HG03378 (cell line): ENCODE results near the gene ATF7IP2.
"Not testable (repeated sequence)": the region's sequence is repeated elsewhere in the genome, so short reads cannot be mapped to it uniquely, and the experiment has no call there.

Experiments
- ATAC-seq: cut with Tn5 transposase; IDR thresholded peaks from one replicate; pipeline ENCODE4 v1.9.1; 2021; ENCODE audit warnings: mild to moderate bottlenecking, moderate library complexity; ENCODE audit not compliant: unreplicated experiment

The ATF7IP2 gene

DNA sequence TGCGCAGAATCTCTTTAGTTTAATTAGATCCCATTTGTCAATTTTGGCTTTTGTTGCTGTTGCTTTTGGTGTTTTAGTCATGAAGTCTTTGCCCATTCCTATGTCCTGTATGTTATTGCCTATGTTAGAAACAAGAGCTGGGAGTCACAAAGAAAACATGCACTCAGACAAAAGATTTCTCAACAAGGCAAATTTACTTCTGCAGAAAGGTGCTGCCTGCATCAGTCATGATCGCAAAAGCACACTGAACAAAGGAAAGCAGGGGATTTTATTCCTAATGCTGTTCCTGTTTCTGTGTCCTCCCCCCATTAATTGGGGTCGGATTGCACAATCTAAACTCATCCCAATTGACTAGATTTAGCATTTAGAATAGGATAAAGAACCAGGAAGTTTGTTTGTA, 55.9 kb downstream of the ATF7IP2 start:
- ATAC-seq: no peak

DNA sequence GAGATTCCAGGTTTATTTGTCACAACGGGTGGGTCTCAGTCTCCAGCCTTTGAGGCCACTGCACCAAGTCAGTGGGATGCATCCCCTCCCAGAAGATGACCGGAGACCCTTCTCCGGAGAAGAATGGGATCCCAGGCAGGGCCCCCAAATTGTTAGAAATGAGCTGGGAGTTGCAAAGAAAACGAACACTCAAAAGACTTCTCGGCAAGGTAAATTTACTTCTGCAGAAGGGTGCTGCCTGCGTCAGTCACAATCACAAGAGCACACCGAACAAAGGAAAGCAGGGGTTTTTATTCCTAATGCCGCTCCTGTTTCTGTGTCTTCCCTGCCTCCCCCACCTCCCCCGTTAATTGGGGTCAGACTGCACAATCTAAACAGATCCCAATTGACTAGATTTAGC, 61.4 kb downstream of the ATF7IP2 start:
- ATAC-seq: no peak

DNA sequence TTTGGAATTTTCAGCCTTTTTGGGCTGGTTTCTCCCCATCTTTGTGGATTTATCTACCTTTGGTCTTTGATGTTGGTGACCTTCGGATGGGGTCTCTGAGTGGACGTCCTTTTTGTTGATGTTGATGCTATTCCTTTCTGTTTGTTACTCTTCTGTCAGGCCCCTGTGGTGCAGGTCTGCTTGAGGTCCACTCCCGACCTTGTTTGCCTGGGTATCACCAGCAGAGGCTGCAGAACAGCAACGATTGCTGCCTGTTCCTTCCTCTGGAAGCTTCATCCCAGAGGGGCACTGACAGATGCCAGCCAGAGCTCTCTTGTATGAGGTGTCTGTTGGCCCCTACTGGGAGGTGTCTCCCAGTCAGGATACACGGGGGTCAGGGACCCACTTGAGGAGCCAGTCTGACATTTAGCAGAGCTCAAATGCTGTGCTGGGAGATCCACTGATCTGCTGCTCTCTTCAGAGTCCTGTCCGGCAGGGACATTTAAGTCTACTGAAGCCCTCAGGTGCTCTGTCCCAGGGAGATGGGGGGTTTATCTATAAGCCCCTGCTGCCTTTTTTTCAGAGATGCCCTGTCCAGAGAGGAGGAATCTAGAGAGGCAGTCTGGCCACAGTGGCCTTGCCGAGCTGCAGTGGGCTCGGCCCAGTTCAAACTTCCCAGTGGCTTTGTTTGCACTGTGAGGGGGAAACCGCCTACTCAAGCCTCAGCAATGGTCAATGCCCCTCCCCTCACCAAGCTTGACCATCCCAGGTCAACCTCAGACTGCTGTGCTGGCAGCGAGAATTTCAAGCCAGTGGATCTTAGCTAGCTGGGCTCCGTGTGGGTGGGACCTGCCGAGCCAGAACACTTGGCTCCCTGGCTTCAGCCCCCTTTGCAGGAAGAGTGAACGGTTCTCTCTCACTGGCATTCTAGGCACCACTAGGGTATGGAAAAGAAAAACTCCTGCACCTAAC, 66.6 kb downstream of the ATF7IP2 start:
- ATAC-seq: not testable (repeated sequence)

DNA sequence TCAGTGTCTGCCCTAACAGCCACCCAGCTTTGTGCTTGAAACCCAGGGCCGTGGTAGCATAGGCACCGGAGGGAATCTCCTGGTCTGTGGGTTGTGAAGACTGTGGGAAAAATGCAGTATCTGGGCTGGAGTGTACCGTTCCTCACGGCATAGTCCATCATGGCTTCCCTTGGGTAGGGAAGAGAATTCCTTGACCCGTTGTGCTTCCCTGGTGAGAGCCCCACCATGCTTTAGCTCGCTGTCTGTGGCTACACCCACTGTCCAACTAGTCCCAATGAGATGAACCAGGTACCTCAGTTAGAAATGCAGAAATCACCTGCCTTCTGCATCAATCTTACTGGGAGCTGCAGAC, 67.3 kb downstream of the ATF7IP2 start:
- no peak for ATAC-seq

DNA sequence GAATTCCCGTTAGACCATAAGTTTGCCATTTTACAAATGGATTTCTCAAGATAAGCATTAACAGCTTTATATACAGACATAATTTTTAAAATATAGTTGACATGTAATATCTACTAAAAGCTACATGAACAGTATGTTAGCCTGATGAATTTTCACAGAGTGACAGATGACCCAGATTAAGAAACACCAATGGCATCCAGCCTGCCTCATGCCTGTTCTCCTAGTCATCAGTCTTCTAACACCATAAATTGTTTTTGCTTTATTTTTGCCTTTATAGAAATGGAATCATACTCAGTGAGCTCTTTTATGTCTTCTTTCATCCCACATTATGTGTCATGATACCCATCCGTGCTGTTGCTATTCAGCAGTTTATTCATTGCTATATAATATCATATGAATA, 80.0 kb downstream of the ATF7IP2 start:
- no peak for ATAC-seq

DNA sequence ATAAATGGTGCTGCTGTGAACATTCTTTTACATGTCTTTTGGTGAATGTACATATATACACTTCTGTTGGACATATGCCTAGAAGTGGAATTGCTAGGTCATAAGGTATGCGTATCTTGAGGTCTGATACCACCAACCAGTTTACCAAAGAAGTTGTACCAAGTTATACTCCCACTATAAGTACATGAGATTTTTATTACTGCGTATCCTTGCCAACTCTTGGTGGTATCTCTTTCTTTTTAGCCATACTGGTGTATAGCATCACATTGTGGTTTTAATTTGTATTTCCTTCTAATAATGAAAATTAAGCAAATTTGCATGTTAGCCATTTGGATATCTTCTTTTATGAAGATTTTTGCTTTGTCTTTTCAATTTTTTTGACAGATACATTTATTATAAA, 80.5 kb downstream of the ATF7IP2 start:
- ATAC-seq: no peak

DNA sequence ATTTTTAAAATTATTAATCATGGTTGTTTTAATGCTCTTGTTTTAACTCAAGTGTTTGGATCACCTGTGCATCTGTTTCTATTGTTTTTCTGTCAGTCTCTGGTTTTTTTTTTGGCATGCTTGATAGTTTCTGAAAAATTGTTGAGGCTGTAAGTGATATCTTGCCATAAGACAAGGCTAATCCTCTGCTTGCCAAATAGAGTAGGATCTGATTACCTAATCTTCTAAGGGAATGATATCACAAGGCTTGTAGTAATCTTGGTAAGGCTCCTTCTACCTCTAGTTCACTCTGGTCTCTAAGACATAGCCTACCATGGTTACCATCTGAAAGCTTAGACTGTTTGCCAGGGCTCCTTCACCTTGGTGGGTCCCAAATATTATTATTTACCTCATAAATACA, 81.0 kb downstream of the ATF7IP2 start:
- ATAC-seq: no peak

DNA sequence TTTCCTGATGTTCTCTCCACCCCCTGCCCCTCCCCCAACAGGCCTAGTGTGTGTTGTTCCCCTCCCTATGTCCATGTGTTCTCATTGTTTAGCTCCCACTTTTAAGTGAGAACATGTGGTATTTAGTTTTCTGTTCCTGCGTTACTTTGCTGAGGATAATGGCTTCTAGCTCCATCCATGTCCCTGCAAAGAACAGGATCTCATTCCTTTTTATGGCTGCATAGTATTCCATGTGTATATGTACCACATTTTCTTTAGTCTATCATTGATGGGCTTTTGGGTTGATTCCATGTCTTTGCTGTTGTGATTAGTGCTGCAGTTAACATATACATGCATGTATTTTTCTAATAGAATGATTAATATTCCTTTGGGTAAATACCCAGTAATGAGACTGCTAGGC, 90.8 kb downstream of the ATF7IP2 start:
- not testable (repeated sequence) for ATAC-seq

DNA sequence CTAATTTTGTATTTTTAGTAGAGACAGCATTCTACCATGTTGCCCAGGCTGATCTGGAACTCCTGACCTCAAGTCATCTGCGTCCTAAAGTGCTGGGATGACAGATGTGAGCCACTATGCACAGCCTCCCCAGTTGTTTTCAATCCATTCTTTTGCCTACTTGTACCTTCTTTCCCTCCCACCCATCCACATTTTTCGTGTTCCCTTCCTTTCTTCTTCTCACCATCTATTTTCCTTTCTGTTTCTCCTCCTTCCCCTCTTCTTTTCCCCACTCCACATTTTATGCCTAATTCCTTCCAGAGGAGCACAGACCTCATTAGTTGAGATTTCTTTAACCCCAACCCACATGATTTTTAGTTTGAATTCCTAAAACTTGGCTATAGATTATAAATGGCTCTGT, 94.3 kb downstream of the ATF7IP2 start:
- no peak for ATAC-seq

DNA sequence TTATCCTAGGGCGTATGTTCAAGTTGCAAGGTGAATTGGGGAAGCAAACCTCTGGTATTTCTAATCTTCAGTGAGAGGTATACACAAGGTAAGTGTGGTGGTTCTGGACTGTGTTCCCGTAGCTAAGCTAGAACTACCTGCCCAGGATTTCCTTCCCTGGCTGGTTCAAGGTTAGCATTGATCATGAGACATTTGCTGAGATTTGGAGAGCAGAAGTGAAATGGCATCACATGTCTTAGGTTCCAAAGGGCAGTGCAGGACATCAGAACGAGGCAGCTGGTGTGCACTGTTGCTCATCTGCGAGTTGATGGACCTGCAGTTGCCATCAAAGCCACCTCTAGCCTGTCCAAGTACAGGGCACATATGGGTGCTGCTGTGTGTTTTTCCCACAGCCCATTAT, 99.3 kb downstream of the ATF7IP2 start:
- ATAC-seq: no peak

DNA sequence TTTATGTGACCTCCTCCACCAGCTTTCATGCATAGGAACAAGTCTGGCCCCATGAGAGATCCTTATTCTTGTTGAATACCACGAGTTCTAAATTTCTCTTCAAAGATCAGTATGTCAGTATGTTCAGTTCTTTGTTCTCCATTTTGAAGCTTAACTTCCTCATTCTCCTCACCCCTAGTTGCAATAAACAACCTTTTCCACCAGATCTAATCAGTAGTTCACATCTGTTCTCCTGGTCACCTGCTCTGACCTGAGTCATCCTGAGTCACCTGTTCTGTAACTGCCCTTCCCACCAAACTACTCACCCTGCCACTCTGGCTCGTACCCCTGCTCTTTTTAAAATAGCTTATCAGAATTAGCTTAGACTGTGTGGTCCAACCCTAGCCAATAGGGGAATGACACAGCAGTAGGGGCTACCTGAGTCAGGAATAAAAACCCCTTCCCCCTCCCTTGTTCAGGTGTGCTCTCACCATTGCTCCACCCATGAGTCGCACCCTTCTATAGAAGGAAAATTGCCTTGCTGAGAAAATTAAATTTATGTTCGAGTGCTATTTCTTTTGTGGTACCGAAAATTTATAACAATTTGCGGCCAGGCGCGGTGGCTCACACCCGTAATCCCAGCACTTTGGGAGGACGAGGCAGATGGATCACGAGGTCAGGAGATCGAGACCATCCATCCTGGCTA, 100.0 kb downstream of the ATF7IP2 start:
- ATAC-seq: no peak

DNA sequence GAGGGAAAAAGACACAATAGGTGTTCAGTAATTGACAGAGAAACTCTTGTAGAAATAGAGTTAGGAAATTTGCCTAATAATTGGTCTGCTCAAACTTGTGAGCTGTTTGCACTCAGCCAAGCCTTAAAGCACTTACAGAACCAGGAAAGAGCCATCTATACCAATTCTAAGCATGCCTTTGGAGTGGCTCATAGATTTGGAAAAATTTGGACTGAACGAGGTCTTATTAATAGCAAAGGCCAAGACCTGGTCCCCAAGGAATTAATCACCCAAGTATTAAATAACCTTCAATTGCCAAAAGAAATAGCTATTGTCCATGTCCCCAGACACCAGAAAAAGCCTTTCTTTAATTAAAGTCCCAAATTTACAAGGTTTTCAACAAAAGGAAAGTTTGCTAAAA, 104.3 kb downstream of the ATF7IP2 start:
- no peak for ATAC-seq

DNA sequence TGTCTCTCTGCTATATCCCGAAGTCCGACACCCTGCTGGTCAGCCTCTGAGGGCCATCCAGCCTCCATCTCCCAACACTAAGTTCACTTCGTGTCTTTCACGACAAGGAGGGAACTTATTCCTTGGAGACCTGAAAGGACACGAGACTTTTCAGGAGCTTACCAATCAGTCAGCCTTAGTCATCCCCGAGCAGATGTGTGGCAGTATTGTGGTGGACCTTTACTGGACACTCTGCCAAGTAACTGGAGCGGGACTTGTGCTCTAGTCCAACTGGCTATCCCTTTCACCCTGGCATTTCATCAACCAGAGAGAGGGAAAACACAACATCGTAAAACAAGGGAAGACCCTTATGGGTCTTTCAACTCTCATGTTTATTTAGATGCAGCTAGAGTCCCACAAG, 107.4 kb downstream of the ATF7IP2 start:
- no peak for ATAC-seq

DNA sequence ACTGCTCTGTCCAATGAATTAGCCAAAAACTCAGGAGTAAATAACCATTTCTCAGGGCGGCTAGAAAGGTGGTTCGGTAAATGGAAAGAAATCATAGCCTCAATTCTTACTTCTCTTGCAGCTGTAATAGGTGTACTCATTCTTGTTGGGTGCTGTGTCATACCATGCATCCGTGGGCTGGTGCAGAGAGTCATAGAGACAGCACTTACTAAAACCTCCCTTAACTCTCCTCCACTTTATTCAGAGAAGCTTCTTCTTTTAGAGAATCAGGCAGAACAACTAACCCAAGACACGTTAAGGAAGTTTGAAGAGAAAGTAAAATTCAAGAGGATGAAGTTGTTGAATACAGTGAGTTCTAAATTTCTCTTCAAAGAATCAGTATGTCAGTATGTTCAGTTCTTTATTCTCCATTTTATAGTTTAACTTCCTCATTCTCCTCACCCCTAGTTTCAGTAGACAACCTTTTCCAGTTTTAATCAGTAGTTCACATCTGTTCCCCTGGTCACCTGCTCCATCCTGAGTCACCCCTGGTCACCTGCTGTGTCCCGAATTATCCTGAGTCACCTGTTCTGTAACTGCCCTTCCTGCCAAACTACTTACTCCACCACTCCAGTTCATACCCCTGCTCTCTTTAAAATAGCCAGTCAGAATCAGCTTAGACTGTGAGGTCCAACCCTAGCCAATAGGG, 108.6 kb downstream of the ATF7IP2 start:
- no peak for ATAC-seq

DNA sequence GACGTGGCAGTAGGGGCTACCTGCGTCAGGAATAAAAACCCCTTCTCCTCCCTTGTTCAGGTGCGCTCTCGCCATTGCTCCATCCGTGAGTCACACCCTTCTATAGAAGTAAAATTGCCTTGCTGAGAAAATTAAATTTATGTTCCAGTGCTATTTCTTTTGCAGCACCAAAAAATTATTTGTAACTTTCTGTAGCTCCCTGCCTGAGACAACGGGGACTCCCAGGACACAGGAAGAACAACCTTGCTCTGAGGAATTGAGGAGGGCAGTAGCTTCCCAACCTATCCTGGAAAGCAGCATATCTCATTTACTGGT, 109.1 kb downstream of the ATF7IP2 start:
- no peak for ATAC-seq

DNA sequence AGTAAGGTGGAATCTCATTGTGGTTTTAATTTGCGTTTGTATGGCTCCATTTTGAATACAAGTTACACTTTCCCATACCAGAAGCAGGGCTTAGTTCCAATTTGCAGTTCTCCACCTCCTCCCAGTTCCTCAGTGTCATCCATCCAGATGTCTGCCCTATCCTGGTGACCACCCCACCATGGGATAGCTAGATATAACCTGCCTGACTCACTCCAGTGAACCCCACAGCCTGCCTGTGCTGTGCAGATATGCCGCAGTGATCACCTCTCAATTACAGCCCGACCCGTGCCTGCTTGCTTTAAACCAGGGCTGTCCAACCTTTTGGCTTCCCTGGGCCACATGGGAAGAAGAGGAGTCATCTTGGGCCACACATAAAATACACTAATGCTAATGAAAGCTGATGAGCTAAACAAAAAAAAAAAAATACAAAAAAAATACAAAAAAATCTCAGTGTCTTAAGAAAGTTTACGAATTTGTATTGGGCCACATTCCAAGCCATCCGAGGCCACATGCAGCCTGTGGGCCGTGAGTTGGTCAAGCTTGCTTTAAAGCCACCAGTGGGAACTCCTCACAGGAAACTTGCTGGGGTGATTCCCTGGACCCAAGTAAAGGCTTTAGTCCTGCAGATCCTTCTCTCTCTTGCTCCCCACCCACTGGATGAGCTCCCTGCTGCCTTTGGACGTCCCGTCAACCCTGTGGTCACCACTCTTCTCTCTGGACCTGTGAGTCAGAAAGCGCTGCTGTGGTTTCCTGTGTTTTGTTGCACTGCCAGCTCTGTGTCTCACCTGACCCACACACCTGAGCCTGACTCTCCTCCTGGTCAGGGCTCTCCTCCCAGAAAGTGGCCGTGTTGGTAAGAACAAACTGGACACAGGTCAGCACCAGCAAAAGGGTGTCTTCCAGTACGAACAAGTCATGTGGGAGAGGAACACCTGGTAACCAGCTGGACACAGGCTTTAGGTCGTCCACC, 111.6 kb downstream of the ATF7IP2 start:
- no peak for ATAC-seq

DNA sequence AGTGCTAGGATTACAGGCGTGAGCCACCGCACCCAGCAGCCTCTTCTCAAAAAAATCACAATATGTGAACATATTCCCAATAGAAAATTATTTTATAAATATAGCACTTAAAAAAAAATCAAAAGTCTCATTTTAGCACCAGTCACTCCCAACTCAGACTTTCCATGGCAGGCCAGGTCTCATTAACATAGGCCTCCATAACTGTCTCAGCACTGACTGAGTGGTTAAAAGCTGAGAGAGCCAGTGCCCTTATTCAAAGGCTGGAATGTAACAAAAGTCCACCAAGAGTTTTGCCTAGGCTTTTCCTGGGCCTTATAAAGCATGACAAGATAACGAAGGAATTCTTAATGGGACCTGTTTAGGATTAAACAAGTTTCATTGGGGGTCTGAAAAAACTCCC, 114.7 kb downstream of the ATF7IP2 start:
- no peak for ATAC-seq

DNA sequence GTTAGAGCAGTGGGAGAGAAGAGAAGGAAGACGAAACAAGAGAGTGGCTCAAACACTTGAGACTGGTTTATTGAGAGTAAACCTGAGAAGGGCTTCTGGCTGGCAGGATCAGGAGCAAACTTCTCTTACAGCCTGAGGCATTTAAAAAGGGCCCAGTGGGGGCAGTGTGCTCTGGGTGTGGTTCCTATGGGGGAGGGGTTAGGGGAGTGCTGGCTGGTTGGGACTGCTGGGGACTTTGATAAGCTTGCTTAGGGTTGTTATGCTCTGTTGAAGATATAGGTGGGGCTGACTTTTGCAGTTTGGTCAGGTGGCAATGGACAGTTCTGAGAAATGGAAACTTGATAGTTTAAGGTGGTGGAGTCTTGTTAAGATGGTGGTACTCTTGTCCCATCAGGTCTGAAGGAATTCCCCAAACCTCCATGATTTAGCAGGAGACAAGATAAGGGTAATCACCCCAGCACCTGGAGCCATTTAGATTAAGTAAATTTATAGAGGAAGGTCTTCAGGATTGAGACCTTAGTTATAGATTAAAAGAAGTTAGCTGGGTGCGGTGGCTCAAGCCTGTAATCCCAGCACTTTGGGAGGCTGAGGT, 115.3 kb downstream of the ATF7IP2 start:
- ATAC-seq: no peak

DNA sequence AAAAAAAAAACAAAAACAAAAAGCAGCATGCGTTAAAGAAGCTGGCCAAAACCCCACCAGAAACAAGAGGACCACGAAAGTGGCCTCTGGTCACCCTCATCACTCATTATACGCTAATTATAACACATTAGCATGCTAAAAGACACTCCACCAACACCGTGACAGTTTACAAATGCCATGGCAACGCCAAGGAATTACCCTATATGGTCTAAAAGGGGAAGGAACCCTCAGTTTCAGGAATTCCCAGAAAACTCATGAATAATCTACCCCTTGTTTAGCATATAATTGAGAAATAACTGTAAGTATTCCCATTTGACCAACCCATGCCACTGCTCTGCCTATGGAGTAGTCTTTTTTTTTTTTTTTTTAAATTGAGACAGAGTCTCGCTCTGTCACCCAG, 116.9 kb downstream of the ATF7IP2 start:
- no peak for ATAC-seq

DNA sequence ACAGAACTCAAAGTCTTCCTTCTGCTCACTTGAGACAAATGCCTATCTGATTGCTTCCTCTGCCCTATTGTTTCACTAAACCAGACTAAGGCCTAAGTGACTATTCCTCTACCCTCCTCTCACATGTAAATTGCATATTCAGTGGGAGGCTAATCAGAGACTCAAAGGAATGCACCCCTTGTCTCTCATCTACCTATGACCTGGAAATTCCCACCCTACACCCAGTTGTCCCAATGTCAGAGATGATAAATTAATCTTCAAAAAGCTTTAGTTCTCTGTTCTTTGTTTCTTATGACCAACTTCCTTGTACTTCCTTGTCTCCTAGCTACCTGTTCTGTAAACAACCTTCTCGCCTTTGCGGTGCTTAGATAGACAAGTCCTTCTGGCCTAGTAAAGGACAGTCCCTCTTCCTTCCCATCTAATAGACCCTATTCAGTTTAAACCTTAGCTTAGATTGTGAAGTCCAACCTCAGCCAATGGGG, 118.6 kb downstream of the ATF7IP2 start:
- no peak for ATAC-seq
